Measurements from ENCODE around the gene TXNL1. TPM values are rescaled to one million over a fixed set of nuclear protein-coding genes. Genes with fewer than 3 reads are reported as not detected.
"Not testable (repeated sequence)": the region's sequence is repeated elsewhere in the genome, so short reads cannot be mapped to it uniquely, and the experiment has no call there.

TXNL1 gene
- total RNA-seq, 1 donor from 2014 or later, result 104 TPM

DNA sequence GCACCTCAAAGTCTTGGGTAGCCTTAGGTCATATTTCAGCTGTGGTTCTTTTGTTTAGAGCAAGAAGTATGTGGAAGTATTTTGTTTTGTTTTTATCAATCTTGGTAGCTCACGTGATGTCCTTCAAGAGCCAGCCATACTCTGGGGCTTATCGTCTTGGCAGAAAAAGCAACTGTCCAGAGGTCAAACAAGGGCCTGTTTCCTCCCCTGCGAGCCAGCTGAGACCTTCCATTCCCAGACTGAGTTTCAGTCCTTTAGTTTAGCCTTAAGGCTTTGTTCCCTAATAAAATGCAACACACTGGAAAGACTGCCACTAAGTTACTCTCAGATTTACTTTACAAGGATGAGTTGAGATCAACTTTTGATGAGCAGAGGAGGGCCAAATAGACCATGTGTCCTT, 63.5 kb downstream of the TXNL1 start:
- no peaks in the 10 kb centered on the region for H3K36me3 Mint-ChIP-seq (ENCODE audit: low read depth)
- no peak overlapping the region for H3K27ac Mint-ChIP-seq
- H3K9me3 Mint-ChIP-seq, result no peaks in the 10 kb centered on the region
- H3K4me3 Mint-ChIP-seq, result no peak overlapping the region
- H3K27me3 Mint-ChIP-seq, result peaks cover 7% of the 10 kb centered on the region
- intact Hi-C loops (cut with micrococcal nuclease), result no loop called here
- no peaks in the 10 kb centered on the region for H3K4me1 Mint-ChIP-seq
- peak; percentile 45 for DNase-seq

DNA sequence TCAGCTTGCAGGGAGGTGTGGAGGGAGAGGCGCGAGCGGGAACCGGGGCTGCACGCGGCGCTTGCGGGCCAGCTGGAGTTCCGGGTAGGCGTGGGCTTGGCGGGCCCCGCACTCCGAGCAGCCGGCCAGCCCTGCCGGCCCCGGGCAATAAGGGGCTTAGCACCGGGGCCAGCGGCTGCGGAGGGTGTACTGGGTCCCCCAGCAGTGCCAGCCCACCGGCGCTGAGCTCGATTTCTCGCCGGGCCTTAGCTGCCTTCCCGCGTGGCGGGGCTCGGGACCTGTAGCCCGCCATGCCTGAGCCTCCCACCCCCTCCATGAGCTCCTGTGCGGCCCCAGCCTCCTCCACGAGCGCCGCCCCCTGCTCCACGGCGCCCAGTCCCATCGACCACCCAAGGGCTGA, 66.1 kb downstream of the TXNL1 start:
- H3K4me3 Mint-ChIP-seq; intact Hi-C loops (cut with micrococcal nuclease); H3K9me3 Mint-ChIP-seq; H3K36me3 Mint-ChIP-seq (ENCODE audit: low read depth); H3K27ac Mint-ChIP-seq; H3K27me3 Mint-ChIP-seq; H3K4me1 Mint-ChIP-seq: not testable (repeated sequence)
- peak; percentile 31 for DNase-seq

DNA sequence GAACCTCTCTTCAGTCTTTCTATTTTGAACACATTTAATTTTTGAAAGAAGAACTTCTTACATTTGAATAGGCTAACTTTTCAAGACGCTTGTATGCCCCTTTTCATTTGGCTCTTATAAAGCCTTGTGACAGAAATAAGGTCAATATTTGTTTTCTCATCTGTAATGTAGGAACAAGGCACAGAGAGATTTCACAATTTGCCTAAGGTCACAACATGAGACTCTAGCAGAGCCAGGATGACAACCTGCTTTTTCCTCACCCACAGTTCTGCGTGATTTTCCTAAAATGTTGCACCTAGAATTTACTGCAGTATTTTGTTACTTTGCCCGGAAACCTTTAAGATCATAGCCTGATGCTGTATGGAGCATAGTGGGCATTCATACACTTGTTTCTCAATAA, 67.4 kb downstream of the TXNL1 start:
- no peak overlapping the region for H3K27ac Mint-ChIP-seq
- H3K4me3 Mint-ChIP-seq, result no peak overlapping the region
- H3K9me3 Mint-ChIP-seq, result no peaks in the 10 kb centered on the region
- no peak for DNase-seq
- H3K27me3 Mint-ChIP-seq, result peaks cover 2% of the 10 kb centered on the region
- H3K36me3 Mint-ChIP-seq (ENCODE audit: low read depth), result no peaks in the 10 kb centered on the region
- intact Hi-C loops (cut with micrococcal nuclease), result no loop called here
- H3K4me1 Mint-ChIP-seq, result no peaks in the 10 kb centered on the region

GRCh38 chr18:56569416-56569815, 69.0 kb downstream of the TXNL1 start:
- Mint-ChIP-seq H3K27ac (no peak overlapping the region), H3K36me3 (ENCODE audit: low read depth) (no peaks in the 10 kb centered on the region), H3K4me3 (no peak overlapping the region), H3K27me3 (peaks cover 2% of the 10 kb centered on the region), H3K4me1 (no peaks in the 10 kb centered on the region), H3K9me3 (no peaks in the 10 kb centered on the region)
- intact Hi-C loops (cut with micrococcal nuclease), result no loop called here
- no peak for DNase-seq

- Mint-ChIP-seq H3K27me3 (peaks cover 2% of the 10 kb centered on the region), H3K9me3 (no peaks in the 10 kb centered on the region), H3K27ac (no peak overlapping the region), H3K36me3 (ENCODE audit: low read depth) (no peaks in the 10 kb centered on the region), H3K4me3 (no peak overlapping the region), H3K4me1 (no peaks in the 10 kb centered on the region)
- intact Hi-C loops (cut with micrococcal nuclease), result no loop called here
- DNase-seq, result peak; percentile 18
Observed at GRCh38 chr18:56568986-56569385, 69.4 kb downstream of the TXNL1 start.

GRCh38 chr18:56565551-56566345, 72.6 kb downstream of the TXNL1 start:
- Mint-ChIP-seq H3K27ac (no peak overlapping the region), H3K4me1 (no peaks in the 10 kb centered on the region), H3K27me3 (peaks cover 2% of the 10 kb centered on the region)

DNA sequence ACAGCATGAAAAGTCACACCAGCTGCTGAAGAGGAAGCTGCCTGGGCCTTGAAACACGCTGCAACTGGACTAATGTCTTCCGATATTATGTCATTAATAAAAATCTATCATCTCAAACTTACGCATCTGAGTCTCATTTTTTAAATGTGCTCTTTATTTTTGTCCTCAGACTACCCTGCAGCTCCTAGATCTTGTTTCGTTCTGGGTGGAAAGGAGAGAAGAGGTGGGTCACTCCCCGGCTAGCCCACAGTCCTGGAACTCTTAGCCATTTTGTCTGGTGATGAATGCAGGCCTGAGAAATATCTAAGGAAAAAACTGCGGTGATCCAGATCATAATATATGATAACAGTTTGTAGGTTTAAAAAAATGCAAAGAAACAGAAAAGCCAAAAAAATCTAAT, 73.3 kb downstream of the TXNL1 start:
- DNase-seq, result peak; percentile 18
- Mint-ChIP-seq H3K27ac (no peak overlapping the region), H3K36me3 (ENCODE audit: low read depth) (no peaks in the 10 kb centered on the region), H3K4me1 (no peaks in the 10 kb centered on the region), H3K4me3 (no peak overlapping the region), H3K9me3 (no peaks in the 10 kb centered on the region), H3K27me3 (peaks cover 3% of the 10 kb centered on the region)
- intact Hi-C loops (cut with micrococcal nuclease), result no loop called here

More at GRCh38 chr18:56565551-56566345, 72.6 kb downstream of the TXNL1 start:
- Mint-ChIP-seq H3K9me3 (no peaks in the 10 kb centered on the region), H3K36me3 (ENCODE audit: low read depth) (no peaks in the 10 kb centered on the region), H3K4me3 (no peak overlapping the region)
- no peak for DNase-seq
- intact Hi-C loops (cut with micrococcal nuclease), result no loop called here

- Mint-ChIP-seq H3K9me3 (no peaks in the 10 kb centered on the region), H3K4me3 (no peak overlapping the region), H3K27me3 (peaks cover 3% of the 10 kb centered on the region), H3K27ac (no peak overlapping the region), H3K36me3 (ENCODE audit: low read depth) (no peaks in the 10 kb centered on the region), H3K4me1 (no peaks in the 10 kb centered on the region)
- DNase-seq, result no peak
- intact Hi-C loops (cut with micrococcal nuclease), result no loop called here
Observed at GRCh38 chr18:56563568-56563967, 74.8 kb downstream of the TXNL1 start.

- Mint-ChIP-seq H3K27ac (no peak overlapping the region), H3K9me3 (no peaks in the 10 kb centered on the region), H3K4me1 (no peaks in the 10 kb centered on the region), H3K27me3 (peaks cover 3% of the 10 kb centered on the region), H3K4me3 (no peak overlapping the region), H3K36me3 (ENCODE audit: low read depth) (no peaks in the 10 kb centered on the region)
- intact Hi-C loops (cut with micrococcal nuclease), result no loop called here
- DNase-seq, result peak; percentile 13
Observed at GRCh38 chr18:56562479-56562878, 75.9 kb downstream of the TXNL1 start.

DNA sequence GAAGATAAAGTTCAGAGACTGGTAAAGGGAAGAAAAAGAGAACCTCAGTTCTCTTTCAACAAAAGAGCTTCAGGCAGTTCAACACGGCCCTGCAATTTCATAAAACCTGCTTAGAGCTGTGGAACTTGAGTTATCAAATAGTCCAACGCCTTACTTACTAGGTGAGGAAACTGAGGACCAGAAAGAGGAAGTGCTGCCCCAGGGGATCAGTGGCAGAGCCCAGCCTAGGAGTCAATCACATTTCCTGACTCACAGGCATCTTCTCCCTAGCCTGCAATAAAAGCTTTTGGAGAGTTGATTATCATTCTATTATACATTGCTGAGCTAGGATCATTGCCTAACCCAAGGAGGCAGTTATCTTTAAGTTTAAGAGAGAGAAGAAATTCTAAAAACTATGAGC, 77.4 kb downstream of the TXNL1 start:
- H3K27ac Mint-ChIP-seq, result no peak overlapping the region
- intact Hi-C loops (cut with micrococcal nuclease), result no loop called here
- H3K4me3 Mint-ChIP-seq, result no peak overlapping the region
- H3K9me3 Mint-ChIP-seq, result no peaks in the 10 kb centered on the region
- peaks cover 2% of the 10 kb centered on the region for H3K27me3 Mint-ChIP-seq
- DNase-seq, result peak; percentile 12
- no peaks in the 10 kb centered on the region for H3K36me3 Mint-ChIP-seq (ENCODE audit: low read depth)
- H3K4me1 Mint-ChIP-seq, result no peaks in the 10 kb centered on the region

- no peaks in the 10 kb centered on the region for H3K4me1 Mint-ChIP-seq
- intact Hi-C loops (cut with micrococcal nuclease), result no loop called here
- no peaks in the 10 kb centered on the region for H3K9me3 Mint-ChIP-seq
- H3K27me3 Mint-ChIP-seq, result peaks cover 2% of the 10 kb centered on the region
- DNase-seq, result no peak
- no peak overlapping the region for H3K27ac Mint-ChIP-seq
- no peak overlapping the region for H3K4me3 Mint-ChIP-seq
- H3K36me3 Mint-ChIP-seq (ENCODE audit: low read depth), result no peaks in the 10 kb centered on the region
Observed at GRCh38 chr18:56559044-56559443, 79.3 kb downstream of the TXNL1 start.

GRCh38 chr18:56556907-56557306, 81.5 kb downstream of the TXNL1 start:
- no peak overlapping the region for H3K27ac Mint-ChIP-seq
- H3K27me3 Mint-ChIP-seq, result peaks cover 2% of the 10 kb centered on the region
- intact Hi-C loops (cut with micrococcal nuclease), result no loop called here
- DNase-seq, result no peak
- H3K4me1 Mint-ChIP-seq, result no peaks in the 10 kb centered on the region
- no peaks in the 10 kb centered on the region for H3K9me3 Mint-ChIP-seq
- no peak overlapping the region for H3K4me3 Mint-ChIP-seq
- H3K36me3 Mint-ChIP-seq (ENCODE audit: low read depth), result no peaks in the 10 kb centered on the region

DNA sequence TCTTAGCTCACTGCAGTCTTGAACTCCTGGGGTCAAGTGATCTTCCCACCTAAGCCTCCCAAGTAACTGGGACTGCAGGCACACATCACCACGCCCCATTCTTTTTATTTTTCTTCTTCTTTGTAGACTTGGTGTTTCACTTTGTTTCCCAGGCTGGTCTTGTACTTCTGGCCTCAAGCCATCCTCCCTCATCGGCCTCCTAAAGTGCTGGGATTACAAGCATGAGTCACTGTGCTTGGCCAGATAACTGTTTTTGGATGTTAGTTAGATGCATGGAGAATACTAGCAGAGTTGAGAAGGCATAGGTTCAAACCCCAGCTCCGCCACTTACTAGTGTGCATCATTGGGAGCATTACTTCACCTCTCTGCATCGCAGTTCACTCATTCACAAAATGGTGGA, 88.3 kb downstream of the TXNL1 start:
- Mint-ChIP-seq H3K27me3 (no peaks in the 10 kb centered on the region), H3K4me1 (no peaks in the 10 kb centered on the region), H3K4me3 (no peak overlapping the region), H3K9me3 (no peaks in the 10 kb centered on the region), H3K36me3 (ENCODE audit: low read depth) (no peaks in the 10 kb centered on the region), H3K27ac (no peak overlapping the region)
- intact Hi-C loops (cut with micrococcal nuclease), result no loop called here
- DNase-seq, result no peak
